ENCODE results near the gene POTEH. TPM values are rescaled to one million over a fixed set of nuclear protein-coding genes. Genes with fewer than 3 reads are reported as not detected.
"Not testable (repeated sequence)": the region's sequence is repeated elsewhere in the genome, so short reads cannot be mapped to it uniquely, and the experiment has no call there.

Gene POTEH
- total RNA-seq, 4 donors from 2014 or later = not detected

- intact Hi-C loops (cut with DNase I); DNase-seq; H3K4me1 ChIP-seq; H3K4me3 ChIP-seq; H3K27me3 ChIP-seq; H3K36me3 ChIP-seq; H3K27ac ChIP-seq: not testable (repeated sequence)
- WGBS, 2 donors = 65 to 82% methylated on average over 3 to 8 of the region's 41 CpGs
- H3K9me3 ChIP-seq = peaks cover 0 to 14% (median 4%) of the 10 kb centered on the region in 3 donors
Measured at GRCh38 chr22:15749181-15749970, 59.5 kb downstream of the POTEH start.

- H3K4me3 ChIP-seq; H3K27me3 ChIP-seq; H3K9me3 ChIP-seq; DNase-seq; H3K36me3 ChIP-seq; H3K27ac ChIP-seq; H3K4me1 ChIP-seq; intact Hi-C loops (cut with DNase I): not testable (repeated sequence)
- WGBS, 2 donors = no CpG with 5 or more reads among the region's 28 CpGs
Measured at GRCh38 chr22:15759443-15760097, 69.7 kb downstream of the POTEH start.

- intact Hi-C loops (cut with DNase I); H3K27ac ChIP-seq; H3K9me3 ChIP-seq; H3K4me1 ChIP-seq; H3K27me3 ChIP-seq; H3K36me3 ChIP-seq; H3K4me3 ChIP-seq; DNase-seq: not testable (repeated sequence)
- 90% methylated on average over 4 of the region's 44 CpGs; no CpG with 5 or more reads in 1 of the 2 donors for WGBS, 2 donors
Measured at GRCh38 chr22:15760388-15761150, 70.7 kb downstream of the POTEH start.

- DNase-seq; H3K9me3 ChIP-seq; H3K27ac ChIP-seq; H3K36me3 ChIP-seq; H3K4me1 ChIP-seq; H3K4me3 ChIP-seq; H3K27me3 ChIP-seq; intact Hi-C loops (cut with DNase I): not testable (repeated sequence)
- WGBS, 2 donors = no CpG with 5 or more reads among the region's 30 CpGs
Measured at GRCh38 chr22:15761151-15761777, 71.4 kb downstream of the POTEH start.

- H3K27ac ChIP-seq; H3K4me1 ChIP-seq; DNase-seq; H3K36me3 ChIP-seq; H3K9me3 ChIP-seq; intact Hi-C loops (cut with DNase I); H3K4me3 ChIP-seq; H3K27me3 ChIP-seq: not testable (repeated sequence)
- WGBS, 2 donors = no CpG with 5 or more reads among the region's 1 CpG
Measured at GRCh38 chr22:15763559-15763958, 73.7 kb downstream of the POTEH start.

Small RNAs within 50 kb of the gene (small RNA-seq; reads per million reads assigned to genes)
- 0 reads per million in 4 donors for gene RNU6-816P

Other genes starting within 250 kb of the POTEH start
- not detected for gene OR11H1, start 161.8 kb upstream of the POTEH start, total RNA-seq

Data from esophagus squamous epithelium (tissue), 5 donors.